Skeletal muscle cell (primary cell): Measurements from ENCODE around the gene ZRANB2.

Experiments used
- DNase-seq: peaks from one replicate; pipeline ENCODE4 v3.0.0-alpha.2; 2010; ENCODE audit warnings: low read depth
- H3K4me3 ChIP-seq: 2 replicates; pipeline ENCODE4 v1.5.1; 2011; ENCODE audit warnings: low read depth, mild to moderate bottlenecking, control low read depth, low read length, moderate library complexity

Gene ZRANB2

GRCh38 chr1:71080739-71081696 is at the start of gene ZRANB2:
ZRANB2 (minus strand) TSS chr1:71081035; CDS start chr1:71080995, 40 bp downstream.
- peak; percentile 88 for DNase-seq
- peak within 1 kb of the TSS; percentile 68 for H3K4me3 ChIP-seq

- no peak for DNase-seq
- no peak overlapping the region for H3K4me3 ChIP-seq
Observed at GRCh38 chr1:71128060-71128459, 47.2 kb upstream of the ZRANB2 start.

- H3K4me3 ChIP-seq = no peak overlapping the region
- DNase-seq = no peak
Observed at GRCh38 chr1:71118086-71118485, 37.3 kb upstream of the ZRANB2 start.

- no peak for DNase-seq
- no peak overlapping the region for H3K4me3 ChIP-seq
Observed at GRCh38 chr1:71116729-71117128, 35.9 kb upstream of the ZRANB2 start.

- DNase-seq = no peak
- H3K4me3 ChIP-seq = no peak overlapping the region
Observed at GRCh38 chr1:71106658-71107322, 26.0 kb upstream of the ZRANB2 start.

- H3K4me3 ChIP-seq = no peak overlapping the region
- no peak for DNase-seq
Observed at GRCh38 chr1:71104417-71104816, 23.6 kb upstream of the ZRANB2 start.

- DNase-seq = no peak
Observed at GRCh38 chr1:71101839-71102376, 21.1 kb upstream of the ZRANB2 start.

GRCh38 chr1:71097428-71097827 is 16.6 kb upstream of the ZRANB2 start:
- no peak overlapping the region for H3K4me3 ChIP-seq
- DNase-seq = no peak

More at GRCh38 chr1:71101839-71102376, 21.1 kb upstream of the ZRANB2 start:
- H3K4me3 ChIP-seq = no peak overlapping the region

- no peak overlapping the region for H3K4me3 ChIP-seq
- no peak for DNase-seq
Observed at GRCh38 chr1:71094913-71095312, 14.1 kb upstream of the ZRANB2 start.

GRCh38 chr1:71093938-71094337 is 13.1 kb upstream of the ZRANB2 start:
- no peak overlapping the region for H3K4me3 ChIP-seq
- DNase-seq = no peak

GRCh38 chr1:71089536-71090270 is 8.9 kb upstream of the ZRANB2 start:
- no peak overlapping the region for H3K4me3 ChIP-seq
- DNase-seq = peak; percentile 80

- no peak for DNase-seq
- H3K4me3 ChIP-seq = no peak overlapping the region
Observed at GRCh38 chr1:71088645-71089287, 7.9 kb upstream of the ZRANB2 start.

- DNase-seq = no peak
- H3K4me3 ChIP-seq = no peak overlapping the region
Observed at GRCh38 chr1:71087713-71088112, 6.9 kb upstream of the ZRANB2 start.

- no peak for DNase-seq
- no peak overlapping the region for H3K4me3 ChIP-seq
Observed at GRCh38 chr1:71087060-71087459, 6.2 kb upstream of the ZRANB2 start.

- H3K4me3 ChIP-seq = no peak overlapping the region
- DNase-seq = peak; percentile 41
Observed at GRCh38 chr1:71086331-71086730, 5.5 kb upstream of the ZRANB2 start.

- H3K4me3 ChIP-seq = no peak overlapping the region
Observed at GRCh38 chr1:71083271-71083670, 2.4 kb upstream of the ZRANB2 start.

GRCh38 chr1:71081697-71082080 is 854 bp upstream of the ZRANB2 start:
- DNase-seq = no peak
- peak overlapping the region; percentile 68 for H3K4me3 ChIP-seq

More at GRCh38 chr1:71083271-71083670, 2.4 kb upstream of the ZRANB2 start:
- no peak for DNase-seq

- peak overlapping the region; percentile 68 for H3K4me3 ChIP-seq
- DNase-seq = no peak
Observed at GRCh38 chr1:71080230-71080738, 551 bp downstream of the ZRANB2 start.

GRCh38 chr1:71074681-71075080 is 6.2 kb downstream of the ZRANB2 start:
- no peak for DNase-seq
- H3K4me3 ChIP-seq = no peak overlapping the region
